GM12892 (cell line): ENCODE measurements around the gene ACAP3.
"Not testable (repeated sequence)": the region's sequence is repeated elsewhere in the genome, so short reads cannot be mapped to it uniquely, and the experiment has no call there.

Experiments
- POLR2A ChIP-seq: IDR thresholded peaks from 2 replicates; pipeline ENCODE4 v1.6.1; 2011; ENCODE audit warnings: low read depth, low read length, control low read depth
- POLR2AphosphoS5 ChIP-seq: IDR thresholded peaks from 2 replicates; pipeline ENCODE4 v1.6.1; 2011; ENCODE audit warnings: low read depth, low read length, control low read depth

- TF ChIP-seq POLR2AphosphoS5, POLR2A: not testable (repeated sequence)
Measured at GRCh38 chr1:1316199-1316598, 8.5 kb upstream of the ACAP3 start.
